ENCODE data around the gene RAB14. TPM values are rescaled to one million over a fixed set of nuclear protein-coding genes. Genes with fewer than 3 reads are reported as not detected.

RAB14 gene
- total RNA-seq, 3 donors from 2014 or later (not counting 1 experiment from before 2014, with no cell fraction given), result 46.2 to 67.6 (median 57.3) TPM

DNA sequence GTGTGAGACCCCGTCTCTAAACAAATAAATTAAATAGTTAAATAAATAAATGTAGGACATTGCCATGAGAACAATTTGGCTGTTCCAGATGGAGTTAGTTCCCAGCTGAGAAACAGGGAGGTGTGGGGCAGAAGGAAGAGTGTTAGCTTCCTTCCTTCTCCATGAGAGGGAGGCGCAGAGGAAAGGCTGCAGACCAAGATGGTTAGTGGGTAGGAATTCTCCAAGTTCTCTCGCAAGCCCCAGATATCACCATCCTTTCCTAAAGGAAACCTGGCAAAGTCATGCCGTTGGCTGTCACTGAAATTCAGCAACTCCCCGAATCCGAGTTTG is 33.1 kb upstream of the RAB14 start:
- Histone ChIP-seq H3K4me1 (ENCODE audit: control insufficient read depth, insufficient read depth, low read length) (no peaks in the 10 kb centered on the region), H3K4me3 (ENCODE audit: low read length) (no peak overlapping the region), H3K27ac (ENCODE audit: low read length) (no peak overlapping the region), H3K9me3 (ENCODE audit: control insufficient read depth, insufficient read depth, low read length) (no peaks in the 10 kb centered on the region), H3K27me3 (ENCODE audit: control insufficient read depth, insufficient read depth, low read length) (no peaks in the 10 kb centered on the region), H3K36me3 (ENCODE audit: control insufficient read depth, insufficient read depth, low read length) (no peaks in the 10 kb centered on the region)
- Mint-ChIP-seq H3K9me3 (no peaks in the 10 kb centered on the region), H3K27me3 (ENCODE audit: low read depth in 2 of 2) (no peaks in the 10 kb centered on the region), H3K27ac (no peak overlapping the region), H3K36me3 (peaks cover 8% of the 10 kb centered on the region), H3K4me1 (no peaks in the 10 kb centered on the region), H3K4me3 (no peak overlapping the region)
- ATAC-seq (no peak), DNase-seq (no peak)
- 98% methylated on average over 4 of the region's 6 CpGs for WGBS (ENCODE audit: insufficient coverage)
- no peak for TF ChIP-seq CTCF (IDR thresholded peaks at IDR 0.05)
- intact Hi-C loops (cut with micrococcal nuclease), result no loop called here

- H3K4me3 ChIP-seq (ENCODE audit: low read length), result no peak overlapping the region
- no peak overlapping the region for H3K4me3 Mint-ChIP-seq
Measured at GRCh38 chr9:121233906-121234831, 32.5 kb upstream of the RAB14 start.

DNA sequence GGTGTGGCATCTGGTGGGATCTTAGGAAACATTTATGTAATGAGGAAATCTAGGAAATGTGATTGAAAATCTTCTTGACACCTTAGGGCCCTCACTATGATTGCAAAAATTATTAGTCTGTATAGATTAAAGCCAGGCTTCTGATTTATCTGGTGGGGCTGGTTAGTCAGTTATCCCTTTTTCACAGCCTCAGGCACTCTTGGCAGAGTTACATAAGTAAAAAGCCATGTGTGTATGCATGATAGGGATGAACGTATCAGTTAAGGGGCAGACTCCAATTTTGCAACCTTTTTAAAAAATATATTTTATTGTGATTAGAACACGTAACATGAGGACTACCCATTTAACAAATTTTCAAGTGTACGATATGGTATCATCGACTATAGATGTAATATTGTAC is 30.6 kb upstream of the RAB14 start:
- no peaks in the 10 kb centered on the region for H3K27me3 Mint-ChIP-seq (ENCODE audit: low read depth in 2 of 2)
- Histone ChIP-seq H3K4me3 (ENCODE audit: low read length) (no peak overlapping the region), H3K27ac (ENCODE audit: low read length) (no peak overlapping the region), H3K36me3 (ENCODE audit: control insufficient read depth, insufficient read depth, low read length) (no peaks in the 10 kb centered on the region), H3K4me1 (ENCODE audit: control insufficient read depth, insufficient read depth, low read length) (peaks cover 5% of the 10 kb centered on the region), H3K9me3 (ENCODE audit: control insufficient read depth, insufficient read depth, low read length) (no peaks in the 10 kb centered on the region), H3K27me3 (ENCODE audit: control insufficient read depth, insufficient read depth, low read length) (no peaks in the 10 kb centered on the region)
- no peak overlapping the region for H3K4me3 Mint-ChIP-seq
- H3K36me3 Mint-ChIP-seq, result peaks cover 8% of the 10 kb centered on the region
- ATAC-seq (no peak), DNase-seq (no peak)
- no peaks in the 10 kb centered on the region for H3K9me3 Mint-ChIP-seq
- TF ChIP-seq CTCF (IDR thresholded peaks at IDR 0.05), result no peak
- peaks cover 5% of the 10 kb centered on the region in 2 donors for H3K4me1 Mint-ChIP-seq
- WGBS (ENCODE audit: insufficient coverage), result 100% methylated on average over 2 of the region's 4 CpGs
- intact Hi-C loops (cut with micrococcal nuclease), result no loop called here
- no peak overlapping the region for H3K27ac Mint-ChIP-seq

More at GRCh38 chr9:121233906-121234831, 32.5 kb upstream of the RAB14 start:
- TF ChIP-seq CTCF (IDR thresholded peaks at IDR 0.05), result no peak
- intact Hi-C loops (cut with micrococcal nuclease), result no loop called here
- Mint-ChIP-seq H3K27ac (no peak overlapping the region), H3K9me3 (no peaks in the 10 kb centered on the region), H3K36me3 (peaks cover 8% of the 10 kb centered on the region), H3K4me1 (no peaks in the 10 kb centered on the region), H3K27me3 (ENCODE audit: low read depth in 2 of 2) (no peaks in the 10 kb centered on the region)
- no peaks in the 10 kb centered on the region for H3K9me3 ChIP-seq (ENCODE audit: control insufficient read depth, insufficient read depth, low read length)
- no peaks in the 10 kb centered on the region for H3K4me1 ChIP-seq (ENCODE audit: control insufficient read depth, insufficient read depth, low read length)
- H3K27ac ChIP-seq (ENCODE audit: low read length), result no peak overlapping the region
- WGBS (ENCODE audit: insufficient coverage), result 89% methylated on average over 9 of the region's 11 CpGs
- ATAC-seq, result no peak
- no peak for DNase-seq
- H3K36me3 ChIP-seq (ENCODE audit: control insufficient read depth, insufficient read depth, low read length), result no peaks in the 10 kb centered on the region
- no peaks in the 10 kb centered on the region for H3K27me3 ChIP-seq (ENCODE audit: control insufficient read depth, insufficient read depth, low read length)
